Activated naive CD4-positive, alpha-beta T cell treated with anti-CD3 and anti-CD28 coated beads, Interleukin-2, amount 50 U/mL, for 72 hours (primary cell): ENCODE data around the gene MUCL1. TPM values are rescaled to one million over a fixed set of nuclear protein-coding genes. Genes with fewer than 3 reads are reported as not detected.

ENCODE experiments used
- ATAC-seq, 2 donors: fragments of 150-1000 bp; cut with Tn5 transposase; 2 replicates each; pipeline ENCODE4 v1.10.0; 2021; ENCODE audit warnings: mild to moderate bottlenecking in 2 of 2, moderate library complexity in 2 of 2
- DNase-seq, 2 donors: peaks; one replicate each; pipeline ENCODE4 v3.0.0; 2021 to 2022; ENCODE audit warnings: low spot score in 2 of 2
- H3K27ac Mint-ChIP-seq, 2 donors: one replicate each; pipeline ENCODE4 v1.8.0; 2022; ENCODE audit warnings: mild to moderate bottlenecking in 2 of 2, mixed read lengths in 2 of 2
- H3K36me3 Mint-ChIP-seq, 2 donors: one replicate each; pipeline ENCODE4 v1.8.0; 2022; ENCODE audit warnings: mixed read lengths in 2 of 2
- H3K9me3 Mint-ChIP-seq, 2 donors: one replicate each; pipeline ENCODE4 v1.8.0; 2022; ENCODE audit warnings: mixed read lengths in 2 of 2
- total RNA-seq, 2 donors: library from RNA; stranded (reverse); gene quantifications; one replicate each; pipeline ENCODE4 v1.2.3, GENCODE V29; 2022

MUCL1 gene, protein sequence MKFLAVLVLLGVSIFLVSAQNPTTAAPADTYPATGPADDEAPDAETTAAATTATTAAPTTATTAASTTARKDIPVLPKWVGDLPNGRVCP
- under 1 TPM in 1 of 2 donors, not detected in 1; 0.82 TPM for total RNA-seq

DNA sequence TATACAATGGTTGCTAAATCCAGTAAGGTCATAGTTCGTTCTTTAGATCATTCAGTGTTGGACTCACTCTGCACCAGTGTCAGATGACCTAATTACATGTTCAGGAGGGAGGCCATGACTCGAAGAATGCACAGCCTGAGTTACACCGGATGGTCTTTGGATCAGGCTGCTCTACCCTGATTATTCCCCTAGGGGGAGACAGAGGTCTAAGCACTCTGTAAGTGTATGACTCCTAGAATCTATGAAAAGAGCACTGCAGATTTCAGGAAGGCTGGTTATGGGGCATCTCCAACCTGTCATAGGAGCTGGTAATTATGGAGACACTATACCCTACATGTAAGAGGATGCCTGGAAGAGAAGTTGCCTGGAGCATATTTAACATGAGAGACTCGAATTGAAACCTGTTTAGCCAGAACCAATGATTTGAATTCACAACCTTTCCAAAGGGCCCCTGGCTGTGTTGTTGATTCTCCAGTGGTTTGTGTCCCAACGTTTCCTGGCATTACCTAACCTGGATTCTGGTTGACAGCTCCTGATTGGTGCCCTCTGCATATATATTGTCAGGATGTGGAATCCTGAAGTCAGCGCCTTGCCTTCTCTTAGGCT lies at the start of gene MUCL1:
TSS of gene MUCL1 (plus strand) at position 584 of the 606 bp plus-strand sequence. CDS start 67 bp downstream, outside the sequence.
- H3K9me3 Mint-ChIP-seq, result no peaks in the 10 kb centered on the region
- peak within 1 kb of the TSS in 1 of 2 donors; percentile 63 for H3K27ac Mint-ChIP-seq
- no peaks in the 10 kb centered on the region for H3K36me3 Mint-ChIP-seq
- ATAC-seq (peak; percentile 85 to 93), DNase-seq (peak in 1 of 2 donors; percentile 80)

DNA sequence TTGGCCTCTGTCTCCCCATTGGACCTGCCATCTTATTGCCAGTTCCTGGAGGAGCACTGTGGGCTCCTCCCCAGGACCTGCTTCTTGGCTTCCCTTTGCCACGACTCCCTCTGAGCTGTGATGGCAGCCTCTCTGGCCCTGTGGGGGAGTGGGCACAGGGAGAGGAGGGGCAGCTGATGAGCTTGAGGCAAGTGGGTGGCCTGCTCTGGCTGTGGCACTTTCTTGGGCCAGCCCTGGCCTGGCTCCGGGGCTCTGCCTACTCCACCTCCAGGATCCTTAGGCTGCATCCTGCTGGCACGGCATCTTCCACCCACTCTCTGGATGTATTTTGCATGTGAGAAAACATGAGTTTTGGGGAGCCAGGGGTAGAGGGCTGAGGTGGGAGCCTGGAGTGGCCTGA lies 32.6 kb upstream of the MUCL1 start:
- no peak for ATAC-seq

DNA sequence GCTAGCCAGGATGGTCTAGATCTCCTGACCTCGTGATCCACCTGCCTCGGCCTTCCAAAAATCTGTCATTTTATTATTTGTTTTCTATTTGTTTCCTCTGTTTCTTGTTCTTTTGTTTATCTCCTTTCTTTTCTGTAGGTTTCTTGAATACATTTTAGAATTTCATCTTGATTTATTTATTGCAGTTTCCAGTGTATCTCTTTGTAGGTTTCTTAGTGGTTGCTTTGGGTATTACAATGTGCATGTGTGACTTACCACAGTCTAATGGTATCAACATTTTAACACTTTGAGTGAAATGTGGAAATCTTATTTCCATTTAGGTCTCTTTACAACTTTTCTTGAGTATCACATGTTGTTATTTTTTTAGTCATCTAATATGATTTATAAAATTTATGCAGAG lies 29.9 kb upstream of the MUCL1 start:
- Mint-ChIP-seq H3K9me3 (peaks cover 3 to 12% of the 10 kb centered on the region in 2 donors), H3K27ac (no peak overlapping the region), H3K36me3 (peaks cover 0 to 9% of the 10 kb centered on the region in 2 donors)
- DNase-seq, result no peak
- no peak for ATAC-seq

More for the DNA sequence above, 32.6 kb upstream of the MUCL1 start:
- H3K9me3 Mint-ChIP-seq, result peaks cover 3 to 12% of the 10 kb centered on the region in 2 donors
- no peak overlapping the region for H3K27ac Mint-ChIP-seq
- H3K36me3 Mint-ChIP-seq, result peaks cover 0 to 19% of the 10 kb centered on the region in 2 donors
- DNase-seq, result no peak

DNA sequence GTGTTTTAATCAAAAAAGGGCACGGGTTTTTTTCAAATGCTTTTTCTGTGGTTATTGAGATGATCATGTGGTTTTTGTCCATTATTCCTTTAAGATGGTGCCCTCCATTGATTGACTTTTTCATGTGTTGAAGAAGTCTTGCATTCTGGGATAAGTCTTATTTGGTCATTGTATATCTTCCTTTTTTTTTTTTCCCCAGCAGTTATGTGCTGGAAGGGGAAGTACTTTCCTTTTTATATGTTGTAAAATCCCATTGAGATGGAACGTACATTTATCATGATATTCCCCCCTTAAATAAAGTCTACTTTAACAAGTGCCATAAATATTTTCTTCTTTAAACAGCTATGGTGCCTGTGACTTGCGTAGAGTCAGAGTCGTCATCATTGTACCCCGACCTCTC lies 24.8 kb upstream of the MUCL1 start:
- Mint-ChIP-seq H3K36me3 (no peaks in the 10 kb centered on the region), H3K27ac (no peak overlapping the region)
- DNase-seq, result no peak

DNA sequence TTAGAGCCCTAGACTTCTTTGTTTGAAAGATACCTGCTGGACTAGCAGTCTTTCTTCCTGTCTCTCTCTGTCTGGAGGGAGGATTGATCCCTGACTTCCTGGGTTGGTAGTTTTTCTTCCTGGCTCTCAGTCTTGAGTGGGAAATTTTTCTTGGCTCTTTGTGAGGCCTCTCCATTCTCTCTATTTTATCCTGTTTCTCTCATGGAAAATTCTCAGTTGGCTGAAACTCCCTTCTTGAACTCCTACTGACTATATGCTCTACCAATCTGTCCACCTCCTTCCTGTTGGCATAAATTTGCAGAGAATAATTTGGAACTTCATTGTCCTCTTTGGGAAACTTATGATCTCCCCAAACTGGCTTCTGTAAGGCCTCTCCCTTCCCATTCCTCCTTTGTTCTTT lies 24.1 kb upstream of the MUCL1 start:
- H3K9me3 Mint-ChIP-seq, result no peaks in the 10 kb centered on the region
- H3K27ac Mint-ChIP-seq, result no peak overlapping the region
- H3K36me3 Mint-ChIP-seq, result no peaks in the 10 kb centered on the region
- DNase-seq (no peak), ATAC-seq (no peak)

More for the DNA sequence above, 24.8 kb upstream of the MUCL1 start:
- no peak for ATAC-seq
- peaks cover under 1% of the 10 kb centered on the region in 2 donors for H3K9me3 Mint-ChIP-seq

DNA sequence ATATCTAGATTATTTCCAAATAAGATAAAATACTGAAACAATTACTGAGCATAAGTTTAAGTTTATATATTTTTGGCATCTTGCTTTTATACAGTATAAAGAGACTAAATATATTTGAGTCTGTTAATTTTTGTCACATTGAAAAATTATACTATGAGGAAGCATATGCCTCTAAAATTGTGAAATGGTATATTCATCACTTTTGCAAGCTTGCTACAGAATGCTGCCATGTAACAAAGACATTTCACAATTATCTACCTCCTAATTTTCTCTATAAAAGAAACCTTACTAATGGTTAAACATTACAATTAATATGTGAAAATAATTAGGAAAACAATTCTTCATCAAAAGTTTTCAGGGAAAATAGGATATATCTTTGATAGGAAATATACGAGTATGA lies 22.7 kb upstream of the MUCL1 start:
- DNase-seq, result no peak
- H3K27ac Mint-ChIP-seq, result no peak overlapping the region
- no peaks in the 10 kb centered on the region for H3K36me3 Mint-ChIP-seq
- ATAC-seq, result no peak
- H3K9me3 Mint-ChIP-seq, result peaks cover 0 to 7% of the 10 kb centered on the region in 2 donors

DNA sequence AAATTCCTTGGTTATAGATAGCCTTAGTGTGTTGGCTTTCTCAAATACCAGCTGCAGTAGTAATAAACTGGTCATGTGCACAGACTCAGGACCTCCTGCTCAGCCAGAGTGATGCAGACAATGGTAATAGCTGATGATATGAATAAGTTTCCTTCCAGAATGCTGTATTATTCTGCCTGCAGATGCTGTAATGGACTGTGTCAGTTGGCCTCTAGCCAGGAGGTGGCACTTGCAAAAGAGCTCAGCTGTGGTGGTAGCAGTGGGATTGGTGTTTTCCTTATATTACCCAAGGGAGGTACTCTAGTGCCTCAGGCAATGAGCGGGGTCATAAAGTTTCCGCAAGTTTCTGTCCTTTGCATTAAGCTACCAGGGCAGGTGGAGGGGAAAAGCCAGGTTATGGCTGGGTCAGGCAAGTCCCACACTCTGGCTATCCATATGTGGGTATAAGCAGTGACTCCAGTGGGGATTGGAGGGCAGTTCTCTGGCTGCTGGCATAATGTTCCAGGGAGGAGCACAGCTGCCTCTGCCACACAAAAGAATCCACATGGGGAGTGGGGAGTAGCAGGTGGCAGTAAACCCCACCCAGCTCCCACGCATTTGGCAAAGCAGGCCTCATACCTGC lies 14.0 kb upstream of the MUCL1 start:
- Mint-ChIP-seq H3K9me3 (peaks cover 4 to 7% of the 10 kb centered on the region in 2 donors), H3K27ac (no peak overlapping the region), H3K36me3 (no peaks in the 10 kb centered on the region)
- DNase-seq (no peak), ATAC-seq (no peak)

DNA sequence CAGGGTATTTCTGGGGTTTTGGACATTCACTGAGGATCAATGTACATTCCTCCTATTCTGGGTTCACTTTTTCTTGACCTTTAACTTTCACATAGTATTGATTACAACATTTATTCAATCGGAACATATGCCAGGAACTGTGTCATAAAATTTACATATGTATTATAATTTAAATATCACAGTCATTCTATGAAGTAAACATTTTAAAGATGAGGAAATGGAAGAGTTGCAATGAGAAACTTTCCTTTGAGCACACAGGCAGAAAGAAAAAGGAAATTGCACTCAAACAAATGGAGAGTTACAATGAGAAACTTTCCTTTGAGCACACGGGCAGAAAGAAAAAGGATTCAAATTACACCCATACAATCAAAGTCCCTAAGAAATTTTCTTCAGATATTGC lies 3.1 kb downstream of the MUCL1 start:
- ATAC-seq, result no peak
- Mint-ChIP-seq H3K27ac (no peak overlapping the region), H3K36me3 (no peaks in the 10 kb centered on the region), H3K9me3 (peaks cover 0 to 6% of the 10 kb centered on the region in 2 donors)
- DNase-seq, result no peak

DNA sequence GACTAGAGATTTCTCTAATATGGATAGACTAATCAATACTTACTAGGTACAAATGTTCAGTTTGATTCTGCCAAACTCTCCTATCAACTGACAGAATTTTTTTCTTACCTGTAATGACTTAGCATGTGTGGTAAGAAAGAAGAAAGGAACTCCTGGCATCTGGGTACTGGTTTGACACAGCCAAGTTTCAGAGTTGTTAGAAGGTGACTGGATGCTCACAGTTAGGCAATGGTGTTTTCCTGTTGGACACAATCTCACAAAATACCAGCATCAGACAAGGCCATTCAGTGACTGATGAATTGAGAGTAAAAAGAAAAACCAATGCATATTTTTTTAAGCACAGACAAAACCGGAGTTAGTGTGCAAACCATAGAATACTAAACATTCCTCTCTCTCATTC lies 4.2 kb downstream of the MUCL1 start:
- Mint-ChIP-seq H3K9me3 (peaks cover 0 to 6% of the 10 kb centered on the region in 2 donors), H3K27ac (no peak overlapping the region), H3K36me3 (no peaks in the 10 kb centered on the region)
- ATAC-seq (peak; percentile 78 to 91), DNase-seq (no peak)

DNA sequence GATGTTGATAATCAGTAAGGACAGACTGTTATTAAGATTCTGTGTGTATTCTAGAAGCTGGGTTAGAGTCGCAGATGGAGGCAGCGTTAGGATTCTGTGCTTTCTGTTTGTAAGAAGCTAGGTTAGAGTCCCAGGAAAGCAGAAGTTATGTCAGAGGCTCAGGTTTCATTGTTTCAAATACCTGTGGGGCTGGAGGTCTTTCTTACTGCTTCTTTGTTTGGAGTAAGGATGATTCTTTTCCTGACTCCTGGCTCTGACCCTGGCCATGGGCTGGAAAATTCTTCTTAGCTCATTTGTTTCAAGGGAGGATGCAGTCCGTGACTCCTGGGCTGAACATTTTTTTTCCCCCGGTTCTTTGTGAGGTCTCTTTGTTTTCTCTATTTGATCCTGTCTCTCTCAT lies 5.2 kb downstream of the MUCL1 start:
- H3K27ac Mint-ChIP-seq, result no peak overlapping the region
- H3K36me3 Mint-ChIP-seq, result no peaks in the 10 kb centered on the region
- DNase-seq (no peak), ATAC-seq (no peak)
- peaks cover 0 to 6% of the 10 kb centered on the region in 2 donors for H3K9me3 Mint-ChIP-seq

DNA sequence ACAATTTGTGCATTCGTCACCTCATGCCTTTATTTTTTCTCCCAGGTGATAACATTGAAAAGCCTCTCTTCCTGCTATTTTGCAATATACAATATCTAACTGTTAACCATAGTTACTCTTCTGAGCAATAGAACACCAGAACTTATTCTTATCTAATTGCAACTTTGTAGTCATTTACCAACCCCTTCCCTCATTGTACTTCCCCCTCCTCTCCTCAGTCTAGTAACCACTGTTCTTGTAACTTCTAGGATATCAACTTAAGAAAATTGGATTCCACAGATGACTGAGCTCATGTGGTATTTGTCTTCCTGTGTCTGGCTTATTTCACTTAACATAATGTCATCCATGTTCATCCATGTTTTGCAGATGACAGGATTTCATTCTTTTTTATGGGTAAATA lies 7.6 kb downstream of the MUCL1 start:
- no peak overlapping the region for H3K27ac Mint-ChIP-seq
- DNase-seq, result no peak
- ATAC-seq, result no peak
- H3K36me3 Mint-ChIP-seq, result no peaks in the 10 kb centered on the region
- peaks cover 0 to 6% of the 10 kb centered on the region in 2 donors for H3K9me3 Mint-ChIP-seq

DNA sequence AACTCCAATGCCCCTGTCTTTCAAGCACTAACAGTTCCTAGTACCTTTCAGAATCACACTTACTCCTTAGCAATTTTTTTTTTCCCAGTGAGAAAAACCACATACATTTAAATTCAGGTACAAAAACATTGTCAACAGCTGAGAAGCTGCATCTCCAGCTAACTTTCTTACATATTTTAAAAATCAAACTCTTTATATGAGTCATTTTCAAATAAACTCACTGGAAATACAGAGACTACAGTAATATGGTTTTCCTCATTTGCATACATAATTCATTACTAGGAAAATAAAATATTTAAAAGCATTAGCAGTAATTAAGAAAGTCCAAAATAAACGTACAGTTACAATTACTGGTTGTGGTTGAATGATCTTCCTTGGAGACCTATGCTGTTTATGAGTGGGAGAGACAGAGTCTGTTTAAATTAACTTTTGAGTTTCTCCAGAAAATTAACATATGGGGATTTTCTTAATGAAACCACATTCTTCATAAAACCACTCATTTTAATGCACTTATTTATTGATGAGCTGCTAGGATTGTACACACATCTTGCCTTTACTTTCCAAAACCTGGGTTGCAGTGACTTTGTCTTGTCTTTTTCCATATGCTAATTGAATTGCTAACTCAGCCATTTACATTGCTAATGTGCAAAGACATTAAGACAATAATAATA lies 9.8 kb downstream of the MUCL1 start:
- DNase-seq (no peak), ATAC-seq (peak in 1 of 2 donors; percentile 62)
- Mint-ChIP-seq H3K36me3 (peaks cover 0 to 6% of the 10 kb centered on the region in 2 donors), H3K27ac (no peak overlapping the region), H3K9me3 (peaks cover 0 to 6% of the 10 kb centered on the region in 2 donors)

DNA sequence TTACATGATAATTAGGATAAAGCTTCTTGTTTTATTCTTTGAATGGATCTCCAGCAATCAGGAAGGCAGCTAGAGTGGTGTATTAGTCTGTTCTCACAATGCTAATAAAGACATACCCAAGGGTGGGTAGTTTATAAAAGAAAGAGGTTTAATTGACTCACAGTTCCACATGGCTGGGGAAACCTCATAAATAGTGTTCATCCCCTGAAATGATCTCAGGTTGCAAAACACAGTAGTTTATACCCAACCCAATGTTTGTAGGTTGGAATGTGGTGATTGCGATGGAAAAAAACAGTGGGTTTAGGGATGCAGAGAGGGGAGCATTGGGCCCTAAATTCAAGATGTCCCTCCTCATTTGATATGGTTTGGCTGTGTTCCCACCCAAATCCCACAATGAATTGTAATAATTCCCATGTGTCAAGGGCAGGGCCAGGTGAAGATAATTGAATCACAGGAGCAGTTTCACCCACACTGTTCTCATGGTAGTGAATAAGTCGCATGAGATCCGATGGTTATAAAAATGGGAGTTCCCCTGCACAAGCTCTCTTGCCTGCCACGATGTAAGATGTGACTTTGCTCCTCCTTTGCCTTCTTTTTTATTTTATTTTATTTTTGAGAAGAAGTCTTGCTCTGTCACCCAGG lies 11.5 kb downstream of the MUCL1 start:
- H3K9me3 Mint-ChIP-seq, result peaks cover 0 to 6% of the 10 kb centered on the region in 2 donors
- no peak for DNase-seq
- H3K27ac Mint-ChIP-seq, result no peak overlapping the region
- peaks cover 0 to 6% of the 10 kb centered on the region in 2 donors for H3K36me3 Mint-ChIP-seq
- ATAC-seq, result peak; percentile 76 to 91

DNA sequence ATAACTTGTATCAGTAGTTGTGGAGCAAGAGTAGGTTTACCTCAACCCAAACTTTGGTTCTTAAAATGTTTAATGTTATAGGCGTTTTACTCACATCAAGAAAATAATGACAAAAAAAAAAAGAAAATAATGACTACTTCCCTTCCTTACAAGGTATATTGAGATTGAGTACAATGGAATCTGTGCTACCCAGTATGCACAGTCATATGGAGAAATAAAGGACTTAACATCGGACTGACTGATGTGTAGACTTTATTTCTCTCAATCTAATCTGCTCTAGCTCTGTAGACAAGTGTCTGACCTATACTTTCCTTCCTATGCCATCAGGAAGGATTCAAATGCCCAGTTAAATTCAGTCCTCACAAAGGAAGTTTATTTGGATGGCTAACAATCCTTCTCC lies 14.4 kb downstream of the MUCL1 start:
- no peak for DNase-seq
- no peak overlapping the region for H3K27ac Mint-ChIP-seq
- no peaks in the 10 kb centered on the region for H3K9me3 Mint-ChIP-seq
- ATAC-seq, result peak in 1 of 2 donors; percentile 48
- peaks cover 0 to 6% of the 10 kb centered on the region in 2 donors for H3K36me3 Mint-ChIP-seq

DNA sequence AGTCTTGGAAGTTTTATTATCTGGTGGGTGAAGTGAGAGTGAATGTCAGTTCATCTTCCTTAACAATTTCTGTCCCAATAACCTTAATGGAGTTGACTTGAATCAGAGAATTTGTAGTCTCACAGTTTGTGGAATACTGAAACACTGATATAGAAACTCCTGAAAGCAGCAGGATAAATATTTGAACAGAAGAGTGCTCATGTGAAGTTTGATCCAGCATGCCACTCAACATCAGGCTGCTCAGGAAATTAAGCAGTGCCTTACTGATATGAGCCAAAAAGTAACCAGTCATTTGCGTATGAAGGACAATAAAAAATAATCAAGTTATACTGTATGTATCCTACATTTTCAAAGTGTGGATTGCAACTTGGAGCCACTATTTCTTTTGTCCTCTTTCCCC lies 15.7 kb downstream of the MUCL1 start:
- no peak for DNase-seq
- Mint-ChIP-seq H3K27ac (no peak overlapping the region), H3K9me3 (no peaks in the 10 kb centered on the region), H3K36me3 (peaks cover 0 to 6% of the 10 kb centered on the region in 2 donors)
- no peak for ATAC-seq

DNA sequence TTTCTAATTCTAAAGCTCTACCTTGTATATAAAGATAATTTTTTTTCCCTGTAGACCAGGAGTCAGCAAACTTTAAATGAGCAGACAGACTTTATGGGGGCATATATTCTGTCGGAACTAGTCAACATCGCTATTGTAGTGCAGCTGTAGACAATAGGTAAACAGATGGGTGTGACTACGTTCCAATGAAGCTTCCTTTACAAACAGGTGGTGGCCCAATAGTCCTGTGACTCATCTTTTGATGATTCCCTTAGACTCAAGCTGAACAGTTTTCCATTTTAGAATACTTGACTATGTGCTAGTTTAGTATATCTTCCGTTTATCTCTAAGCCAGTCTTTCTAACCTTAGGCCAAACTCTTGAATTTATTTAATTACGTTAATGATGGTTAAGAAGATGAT lies 16.3 kb downstream of the MUCL1 start:
- DNase-seq (no peak), ATAC-seq (no peak)
- no peaks in the 10 kb centered on the region for H3K9me3 Mint-ChIP-seq
- H3K27ac Mint-ChIP-seq, result no peak overlapping the region
- peaks cover 0 to 6% of the 10 kb centered on the region in 2 donors for H3K36me3 Mint-ChIP-seq

DNA sequence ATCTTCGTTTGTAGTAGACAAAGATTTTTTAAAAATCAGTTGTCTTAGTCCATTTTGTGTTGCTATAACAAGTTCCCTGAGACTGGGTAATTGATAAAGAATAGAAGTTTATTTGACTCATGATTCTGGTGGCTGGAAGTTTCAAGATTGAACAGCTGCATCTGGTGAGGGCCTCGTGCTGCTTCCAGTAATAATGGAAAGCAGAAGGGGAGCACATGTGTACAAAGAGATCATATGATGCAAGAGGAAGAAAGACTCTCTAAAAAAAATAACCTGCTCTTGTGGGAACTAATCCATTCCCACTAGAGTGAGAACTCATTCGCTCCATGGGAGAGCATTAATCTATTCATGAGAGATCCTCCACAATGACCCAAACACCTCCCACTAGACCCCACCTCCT lies 24.8 kb downstream of the MUCL1 start:
- Mint-ChIP-seq H3K9me3 (peaks cover 0 to 8% of the 10 kb centered on the region in 2 donors), H3K36me3 (peaks cover 0 to 9% of the 10 kb centered on the region in 2 donors), H3K27ac (peak overlapping the region in 1 of 2 donors; percentile 88)
- no peak for DNase-seq
- peak; percentile 11 to 93 for ATAC-seq
